Measurements from ENCODE around the gene PHF12. TPM values are rescaled to one million over a fixed set of nuclear protein-coding genes. Genes with fewer than 3 reads are reported as not detected.

PHF12 gene
- total RNA-seq, 1 experiment from 2014 or later: 8.4 TPM

Other genes starting within 250 kb of the PHF12 start
- gene PROCA1, start 239.6 kb downstream of the PHF12 start, total RNA-seq (2014; rRNA removed; shearing (Covaris generic); ENCODE audit: low replicate concordance): 0.79 TPM in 1 of 2 replicates, not detected in the other
- gene RAB34, start 233.7 kb downstream of the PHF12 start, total RNA-seq (2014; rRNA removed; shearing (Covaris generic); ENCODE audit: low replicate concordance): 445 and 645 TPM in 2 replicates
- gene RPL23A, start 231.5 kb downstream of the PHF12 start, total RNA-seq (2014; rRNA removed; shearing (Covaris generic); ENCODE audit: low replicate concordance): 768 and 1,491 TPM in 2 replicates
- 6.7 and 26.1 TPM in 2 replicates for gene TLCD1, start 225.3 kb downstream of the PHF12 start, total RNA-seq (2014; rRNA removed; shearing (Covaris generic); ENCODE audit: low replicate concordance)
- 0.69 and 4.0 TPM in 2 replicates for gene NEK8, start 222.7 kb downstream of the PHF12 start, total RNA-seq (2014; rRNA removed; shearing (Covaris generic); ENCODE audit: low replicate concordance)
- 26.1 and 115 TPM in 2 replicates for gene TRAF4, start 207.5 kb downstream of the PHF12 start, total RNA-seq (2014; rRNA removed; shearing (Covaris generic); ENCODE audit: low replicate concordance)
- gene FAM222B, start 108.7 kb downstream of the PHF12 start, total RNA-seq (2014; rRNA removed; shearing (Covaris generic); ENCODE audit: low replicate concordance): 0.05 and 0.46 TPM in 2 replicates
- gene ERAL1, start 96.5 kb downstream of the PHF12 start, total RNA-seq (2014; rRNA removed; shearing (Covaris generic); ENCODE audit: low replicate concordance): 34.5 and 60.8 TPM in 2 replicates
- 72.9 and 85.2 TPM in 2 replicates for gene FLOT2, start 53.8 kb downstream of the PHF12 start, total RNA-seq (2014; rRNA removed; shearing (Covaris generic); ENCODE audit: low replicate concordance)
- gene DHRS13, start 48.4 kb downstream of the PHF12 start, total RNA-seq (2014; rRNA removed; shearing (Covaris generic); ENCODE audit: low replicate concordance): 10.3 and 12.0 TPM in 2 replicates
- gene SEZ6, start 54.5 kb upstream of the PHF12 start, total RNA-seq (2014; rRNA removed; shearing (Covaris generic); ENCODE audit: low replicate concordance): not detected in 2 replicates
- gene PIPOX, start 91.6 kb upstream of the PHF12 start, total RNA-seq (2014; rRNA removed; shearing (Covaris generic); ENCODE audit: low replicate concordance): 0.69 and 1.6 TPM in 2 replicates
- gene MYO18A, start 228.9 kb upstream of the PHF12 start, total RNA-seq (2014; rRNA removed; shearing (Covaris generic); ENCODE audit: low replicate concordance): 13.7 and 23.2 TPM in 2 replicates